Keratinocyte (primary cell): ENCODE results near the gene TBL1Y.

Experiments used
- CTCF ChIP-seq, 3 experiments: IDR thresholded peaks in 1 of 3; conservative IDR thresholded peaks in 1 of 3; optimal IDR thresholded peaks in 1 of 3; 2 replicates in 2 of 3; 3 replicates in 1 of 3; pipeline versions ENCODE3 to v1.5.1; 2011; ENCODE audit warnings: low read length in 3 of 3, mild to moderate bottlenecking in 3 of 3, moderate library complexity in 2 of 3, control low read depth in 1 of 3, inconsistent platforms in 1 of 3; ENCODE audit not compliant: insufficient read depth in 2 of 3; ENCODE audit errors: extremely low read depth in 1 of 3
- EZH2 ChIP-seq: IDR thresholded peaks from one replicate; pipeline ENCODE4 v1.6.1; 2012; ENCODE audit warnings: inconsistent platforms, mild to moderate bottlenecking, low read length, moderate library complexity

- TF ChIP-seq CTCF (optimal IDR thresholded peaks at IDR 0.05 in 1 of 3, IDR thresholded peaks at IDR 0.05 in 1 of 3, conservative IDR thresholded peaks at IDR 0.05 in 1 of 3; ENCODE audit: extremely low read depth in 1 of 3, insufficient read depth in 2 of 3, low read length in 3 of 3) (no peak), EZH2 (no peak)
Observed at GRCh38 chrY:6909856-6910255, 641 bp upstream of the TBL1Y start.
